Parathyroid adenoma (tissue), 2 donors: Measurements from ENCODE around the gene PCDHGA4.
"Not testable (repeated sequence)": the region's sequence is repeated elsewhere in the genome, so short reads cannot be mapped to it uniquely, and the experiment has no call there.

Experiments
- H2AFZ ChIP-seq: fragments of 300-600 bp; sonication (generic); one replicate; pipeline ENCODE4 v1.7.0; 2017; ENCODE audit warnings: antibody characterized with exemption, mild to moderate bottlenecking
- H3K27ac ChIP-seq: fragments of 300-600 bp; sonication (generic); one replicate; pipeline ENCODE4 v1.7.0; 2017
- H3K27me3 ChIP-seq: fragments of 300-600 bp; sonication (generic); one replicate; pipeline ENCODE4 v1.7.0; 2017; ENCODE audit warnings: low read length; ENCODE audit not compliant: control insufficient read depth, insufficient read depth
- H3K36me3 ChIP-seq: fragments of 300-600 bp; sonication (generic); one replicate; pipeline ENCODE4 v1.7.0; 2017; ENCODE audit warnings: low read length; ENCODE audit not compliant: control insufficient read depth, insufficient read depth
- H3K4me1 ChIP-seq: fragments of 300-600 bp; sonication (generic); one replicate; pipeline ENCODE4 v1.7.0; 2017; ENCODE audit warnings: control low read depth
- H3K4me2 ChIP-seq: fragments of 300-600 bp; sonication (generic); one replicate; pipeline ENCODE4 v1.7.0; 2017; ENCODE audit warnings: low read length
- H3K4me3 ChIP-seq: fragments of 300-600 bp; sonication (generic); one replicate; pipeline ENCODE4 v1.7.0; 2017; ENCODE audit warnings: low read depth, low read length
- H3K79me2 ChIP-seq: fragments of 300-600 bp; sonication (generic); one replicate; pipeline ENCODE4 v1.7.0; 2017; ENCODE audit warnings: control low read depth
- H3K9ac ChIP-seq: fragments of 300-600 bp; sonication (generic); one replicate; pipeline ENCODE4 v1.7.0; 2017; ENCODE audit warnings: mild to moderate bottlenecking
- H3K9me3 ChIP-seq: fragments of 300-600 bp; sonication (generic); one replicate; pipeline ENCODE4 v1.7.0; 2017; ENCODE audit warnings: low read length; ENCODE audit not compliant: control insufficient read depth
- CTCF ChIP-seq: fragments of 300-600 bp; sonication (generic); IDR thresholded peaks from one replicate; pipeline ENCODE4 v1.7.0; 2017; ENCODE audit warnings: antibody characterized with exemption, mild to moderate bottlenecking
- donor health status: primary hyperparathyroidism.

PCDHGA4 gene

GRCh38 chr5:141328231-141328630 is 26.6 kb upstream of the PCDHGA4 start:
- Histone ChIP-seq H3K27me3 (no peaks in the 10 kb centered on the region), H3K4me2 (no peak overlapping the region), H3K9ac (no peak overlapping the region), H2AFZ (no peak overlapping the region), H3K4me3 (no peak overlapping the region), H3K4me1 (no peaks in the 10 kb centered on the region), H3K79me2 (no peaks in the 10 kb centered on the region), H3K36me3 (no peaks in the 10 kb centered on the region), H3K27ac (no peak overlapping the region), H3K9me3 (no peaks in the 10 kb centered on the region)
- no peak for TF ChIP-seq CTCF

GRCh38 chr5:141330299-141331080 is 24.3 kb upstream of the PCDHGA4 start, which contains the start of gene PCDHGA1:
TSS of gene PCDHGA1 (plus strand) at chr5:141330514.
- no peak for TF ChIP-seq CTCF
- H3K79me2 ChIP-seq, result no peaks in the 10 kb centered on the region
- H3K4me2 ChIP-seq, result no peak within 1 kb of the TSS
- H3K4me3 ChIP-seq, result no peak within 1 kb of the TSS
- H3K36me3 ChIP-seq, result no peaks in the 10 kb centered on the region
- H3K27me3 ChIP-seq, result no peaks in the 10 kb centered on the region
- no peak within 1 kb of the TSS for H2AFZ ChIP-seq
- no peaks in the 10 kb centered on the region for H3K9me3 ChIP-seq
- no peak within 1 kb of the TSS for H3K9ac ChIP-seq
- H3K27ac ChIP-seq, result no peak within 1 kb of the TSS
- H3K4me1 ChIP-seq, result no peaks in the 10 kb centered on the region

- not testable (repeated sequence) for H3K27me3 ChIP-seq, H3K4me3 ChIP-seq, H3K9ac ChIP-seq, H3K4me1 ChIP-seq, H2AFZ ChIP-seq, H3K27ac ChIP-seq, H3K79me2 ChIP-seq, H3K4me2 ChIP-seq, H3K9me3 ChIP-seq, H3K36me3 ChIP-seq
Measured at GRCh38 chr5:141332571-141332970, 22.2 kb upstream of the PCDHGA4 start.

GRCh38 chr5:141338538-141339306 is 16.1 kb upstream of the PCDHGA4 start, which contains the start of gene PCDHGA2:
TSS of gene PCDHGA2 (plus strand) at chr5:141338760.
- H3K4me1 ChIP-seq, result no peaks in the 10 kb centered on the region
- no peaks in the 10 kb centered on the region for H3K27me3 ChIP-seq
- H3K9ac ChIP-seq, result no peak within 1 kb of the TSS
- H3K79me2 ChIP-seq, result no peaks in the 10 kb centered on the region
- H3K36me3 ChIP-seq, result peaks cover 3% of the 10 kb centered on the region
- H3K27ac ChIP-seq, result no peak within 1 kb of the TSS
- TF ChIP-seq CTCF, result no peak
- peaks cover 8% of the 10 kb centered on the region for H3K9me3 ChIP-seq
- no peak within 1 kb of the TSS for H3K4me3 ChIP-seq
- no peak within 1 kb of the TSS for H2AFZ ChIP-seq
- no peak within 1 kb of the TSS for H3K4me2 ChIP-seq

GRCh38 chr5:141340781-141341354 is 14.0 kb upstream of the PCDHGA4 start:
- H3K27ac ChIP-seq, H3K9ac ChIP-seq, H3K4me2 ChIP-seq, H3K4me1 ChIP-seq, H3K36me3 ChIP-seq, H3K9me3 ChIP-seq, H3K27me3 ChIP-seq, H3K79me2 ChIP-seq, H3K4me3 ChIP-seq, H2AFZ ChIP-seq: not testable (repeated sequence)
